ENCODE data around the gene TAMM41.
"Not testable (repeated sequence)": the region's sequence is repeated elsewhere in the genome, so short reads cannot be mapped to it uniquely, and the experiment has no call there.

The TAMM41 gene

DNA sequence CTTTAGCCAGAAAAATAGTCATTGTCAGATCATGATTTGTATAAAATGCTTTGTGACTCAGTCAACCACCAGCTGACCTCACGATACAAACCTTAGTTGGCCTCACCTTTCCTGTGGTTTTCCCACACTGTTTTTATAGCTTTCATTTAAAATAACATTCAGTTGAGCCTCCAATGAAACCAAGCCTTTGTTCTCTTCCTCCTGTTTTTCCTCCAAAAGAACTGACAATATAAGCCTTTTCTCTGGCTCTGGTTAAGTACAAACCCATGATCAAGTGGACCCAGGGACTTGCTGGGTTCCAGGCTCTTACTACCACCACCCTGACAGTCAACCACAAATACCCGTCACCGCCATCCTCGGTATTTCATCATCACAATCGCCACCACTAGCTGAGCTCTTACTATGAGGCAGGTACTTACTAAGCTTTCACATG lies 81.7 kb downstream of the TAMM41 start:
- DNase-seq (ENCODE audit: low spot score), result no peak

- no peak for DNase-seq (ENCODE audit: low spot score)
Observed at GRCh38 chr3:11759996-11760395, 86.7 kb downstream of the TAMM41 start.

DNA sequence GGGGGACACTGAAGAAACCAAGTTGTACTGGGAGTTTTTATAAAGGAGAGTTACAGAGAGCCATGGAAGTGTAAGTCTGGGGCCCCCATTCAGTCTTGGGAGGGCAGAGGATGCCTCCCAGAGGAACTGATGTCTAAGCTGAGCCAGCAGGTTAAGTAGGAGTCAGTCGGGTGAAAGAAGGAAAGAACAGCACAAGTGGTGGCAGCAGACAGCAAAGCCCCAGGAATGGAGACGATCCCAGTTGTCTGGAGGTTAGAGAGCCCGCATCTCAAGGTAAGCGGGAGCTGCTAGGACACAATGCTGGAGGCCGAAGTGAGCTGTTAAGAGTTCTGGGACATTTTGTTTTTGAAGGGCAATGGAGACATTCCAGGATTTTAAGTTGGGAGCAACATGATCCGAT lies 88.8 kb downstream of the TAMM41 start:
- no peak for DNase-seq (ENCODE audit: low spot score)

- no peak for DNase-seq (ENCODE audit: low spot score)
Observed at GRCh38 chr3:11757441-11757875, 89.2 kb downstream of the TAMM41 start.

- DNase-seq (ENCODE audit: low spot score), result no peak
Observed at GRCh38 chr3:11755276-11755675, 91.4 kb downstream of the TAMM41 start.

GRCh38 chr3:11752254-11752653 lies 94.4 kb downstream of the TAMM41 start:
- DNase-seq (ENCODE audit: low spot score), result not testable (repeated sequence)

DNA sequence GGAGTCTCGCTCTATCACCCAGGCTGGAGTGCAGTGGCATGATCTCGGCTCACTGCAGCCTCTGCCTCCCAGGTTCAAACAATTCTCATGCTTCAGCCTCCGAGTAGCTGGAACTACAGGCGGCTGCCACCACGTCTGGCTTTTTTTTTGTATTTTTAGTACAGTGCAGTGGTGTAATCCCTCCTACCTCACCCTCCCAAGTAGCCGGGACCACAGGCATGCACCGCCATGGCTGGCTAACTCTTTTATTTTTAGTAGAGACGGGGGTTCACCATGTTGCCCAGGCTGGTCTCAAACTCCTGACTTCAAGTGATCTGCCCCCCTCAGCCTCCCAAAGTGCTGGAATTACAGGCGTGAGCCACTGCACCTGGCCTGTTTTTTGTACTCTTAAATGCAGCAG lies 98.4 kb downstream of the TAMM41 start:
- DNase-seq (ENCODE audit: low spot score), result not testable (repeated sequence)
